Measurements from ENCODE around the gene ARHGAP20. TPM values are rescaled to one million over a fixed set of nuclear protein-coding genes. Genes with fewer than 3 reads are reported as not detected.

Gene ARHGAP20, protein sequence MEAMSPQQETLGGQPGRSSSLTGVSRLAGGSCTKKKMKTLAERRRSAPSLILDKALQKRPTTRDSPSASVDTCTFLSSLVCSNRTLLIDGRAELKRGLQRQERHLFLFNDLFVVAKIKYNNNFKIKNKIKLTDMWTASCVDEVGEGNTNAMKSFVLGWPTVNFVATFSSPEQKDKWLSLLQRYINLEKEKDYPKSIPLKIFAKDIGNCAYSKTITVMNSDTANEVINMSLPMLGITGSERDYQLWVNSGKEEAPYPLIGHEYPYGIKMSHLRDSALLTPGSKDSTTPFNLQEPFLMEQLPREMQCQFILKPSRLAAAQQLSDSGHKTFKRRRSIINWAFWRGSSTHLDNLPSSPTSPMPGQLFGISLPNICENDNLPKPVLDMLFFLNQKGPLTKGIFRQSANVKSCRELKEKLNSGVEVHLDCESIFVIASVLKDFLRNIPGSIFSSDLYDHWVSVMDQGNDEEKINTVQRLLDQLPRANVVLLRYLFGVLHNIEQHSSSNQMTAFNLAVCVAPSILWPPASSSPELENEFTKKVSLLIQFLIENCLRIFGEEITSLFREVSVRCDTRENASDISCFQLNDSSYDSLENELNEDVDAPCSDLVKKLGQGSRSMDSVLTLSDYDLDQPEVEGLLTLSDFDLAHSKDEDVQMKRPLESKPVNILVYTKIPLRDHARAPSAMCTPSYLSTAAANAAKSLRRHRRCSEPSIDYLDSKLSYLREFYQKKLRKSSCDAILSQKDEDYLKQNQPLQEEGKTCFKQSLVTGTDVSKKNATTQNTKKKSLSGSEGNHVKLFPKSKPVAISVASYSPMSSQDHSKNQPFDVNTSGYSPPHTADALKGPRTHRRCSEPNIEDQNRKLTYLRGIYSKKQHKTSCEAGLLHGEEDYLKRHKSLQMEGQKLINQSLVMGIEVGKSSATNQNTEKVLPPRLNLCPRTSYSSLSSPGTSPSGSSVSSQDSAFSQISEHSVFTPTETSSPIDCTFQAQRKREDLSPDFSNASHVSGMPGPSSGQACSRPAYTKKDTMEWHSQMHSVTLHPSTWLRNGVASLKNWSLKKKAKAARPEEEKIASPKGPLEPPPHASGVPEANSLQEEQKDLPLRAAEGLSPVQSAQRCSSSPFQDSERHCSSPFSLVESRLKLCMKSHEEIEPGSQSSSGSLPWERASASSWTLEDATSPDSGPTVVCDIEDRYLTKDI
- total RNA-seq (2021; fragmentation: NEBNext Ultra II Directional; extraction: Animal tissue kit (Norgen Biotek cat#: 25700)), result 1 to 10 TPM in 2 of 6 experiments, under 1 TPM in 4; 0.52 to 1.2 (median 0.92) TPM
- long read RNA-seq, result 0 reads

DNA sequence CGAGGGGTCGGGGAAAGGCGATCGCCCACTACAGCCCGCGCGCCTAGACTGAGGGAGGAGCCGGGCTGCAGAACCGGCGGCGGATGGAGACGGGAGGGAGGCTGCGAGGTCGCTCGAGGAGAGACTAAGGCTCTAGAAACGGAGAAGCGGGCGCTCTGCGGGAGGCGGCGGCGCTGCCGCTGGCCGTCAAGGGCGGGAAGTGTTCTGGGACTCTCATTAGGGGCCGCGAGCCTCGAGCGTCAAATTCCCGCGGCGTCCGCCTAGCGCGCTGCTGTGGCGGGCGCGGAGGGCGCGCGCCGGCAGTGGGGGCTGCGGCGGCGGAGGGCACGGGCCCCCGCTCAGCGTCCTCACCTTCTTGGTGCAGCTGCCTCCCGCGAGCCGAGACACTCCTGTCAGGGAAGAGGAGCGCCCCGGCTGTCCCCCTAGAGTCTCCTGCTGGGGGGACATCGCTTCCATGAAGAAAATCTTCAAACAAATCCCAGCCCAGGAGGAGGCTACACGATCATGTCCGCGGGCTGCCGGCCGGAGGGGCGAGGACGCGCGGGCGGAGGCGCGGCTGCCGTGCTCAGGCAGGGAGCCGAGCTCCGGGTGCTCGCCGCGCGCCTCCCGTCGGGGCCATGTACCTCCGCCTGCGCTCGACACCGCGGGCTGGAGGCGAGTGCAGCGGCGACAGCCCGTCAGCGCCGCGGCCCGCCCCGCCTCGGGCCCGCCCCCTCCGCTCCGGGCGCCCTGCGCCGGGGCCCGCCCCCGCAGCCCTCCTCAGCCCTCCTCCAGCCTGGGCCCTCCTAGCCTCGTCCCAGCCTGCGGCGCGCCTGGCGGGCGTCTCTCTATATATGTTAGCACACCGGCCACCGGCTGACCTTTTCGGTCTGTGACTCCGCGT, at the start of gene ARHGAP20:
TSS of gene ARHGAP20 (minus strand) at position 662 of the 883 bp plus-strand sequence. CDS start at position 456, 206 bp downstream.
- H3K4me3 Mint-ChIP-seq, result peak within 1 kb of the TSS; percentile 83

DNA sequence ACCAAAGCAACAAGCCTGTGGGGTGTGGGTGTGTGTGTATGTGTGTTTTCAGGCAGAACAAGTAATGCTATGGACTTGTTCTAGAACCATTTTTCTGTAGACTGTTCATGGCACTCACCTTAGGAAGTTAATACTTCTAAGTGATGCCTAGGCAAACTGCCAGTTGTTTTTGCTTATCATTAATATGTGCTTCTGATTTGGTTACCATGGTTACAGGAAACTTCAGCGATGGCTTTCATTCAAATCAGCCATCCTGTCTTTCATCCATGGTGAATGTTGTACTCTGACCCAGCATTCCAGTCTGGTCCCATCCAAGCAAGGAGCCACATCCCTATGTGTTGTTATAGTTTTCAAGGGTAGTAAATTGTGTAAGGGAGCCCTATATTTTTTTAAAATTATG, 49.8 kb upstream of the ARHGAP20 start:
- Mint-ChIP-seq H3K27me3 (ENCODE audit: insufficient read depth) (peaks cover 2% of the 10 kb centered on the region; the same call in 1 of the 2 replicates), H3K36me3 (ENCODE audit: low read depth) (no peaks in the 10 kb centered on the region), H3K27ac (no peak overlapping the region), H3K4me3 (no peak overlapping the region), H3K9me3 (no peaks in the 10 kb centered on the region), H3K4me1 (ENCODE audit: low read depth) (peaks cover 9% of the 10 kb centered on the region)
- DNase-seq, result no peak
- TF ChIP-seq, protein P1, sequence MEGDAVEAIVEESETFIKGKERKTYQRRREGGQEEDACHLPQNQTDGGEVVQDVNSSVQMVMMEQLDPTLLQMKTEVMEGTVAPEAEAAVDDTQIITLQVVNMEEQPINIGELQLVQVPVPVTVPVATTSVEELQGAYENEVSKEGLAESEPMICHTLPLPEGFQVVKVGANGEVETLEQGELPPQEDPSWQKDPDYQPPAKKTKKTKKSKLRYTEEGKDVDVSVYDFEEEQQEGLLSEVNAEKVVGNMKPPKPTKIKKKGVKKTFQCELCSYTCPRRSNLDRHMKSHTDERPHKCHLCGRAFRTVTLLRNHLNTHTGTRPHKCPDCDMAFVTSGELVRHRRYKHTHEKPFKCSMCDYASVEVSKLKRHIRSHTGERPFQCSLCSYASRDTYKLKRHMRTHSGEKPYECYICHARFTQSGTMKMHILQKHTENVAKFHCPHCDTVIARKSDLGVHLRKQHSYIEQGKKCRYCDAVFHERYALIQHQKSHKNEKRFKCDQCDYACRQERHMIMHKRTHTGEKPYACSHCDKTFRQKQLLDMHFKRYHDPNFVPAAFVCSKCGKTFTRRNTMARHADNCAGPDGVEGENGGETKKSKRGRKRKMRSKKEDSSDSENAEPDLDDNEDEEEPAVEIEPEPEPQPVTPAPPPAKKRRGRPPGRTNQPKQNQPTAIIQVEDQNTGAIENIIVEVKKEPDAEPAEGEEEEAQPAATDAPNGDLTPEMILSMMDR (IDR thresholded peaks at IDR 0.05), result no peak

More for the DNA sequence above, at the start of gene ARHGAP20:
- Mint-ChIP-seq H3K36me3 (ENCODE audit: low read depth) (no peaks in the 10 kb centered on the region), H3K4me1 (ENCODE audit: low read depth) (peaks cover 16% of the 10 kb centered on the region), H3K27ac (no peak within 1 kb of the TSS), H3K27me3 (ENCODE audit: insufficient read depth) (no peaks in the 10 kb centered on the region; the same call in 1 of the 2 replicates), H3K9me3 (no peaks in the 10 kb centered on the region)
- TF ChIP-seq, protein P1 (IDR thresholded peaks at IDR 0.05), result no peak
- DNase-seq, result peak; percentile 34

DNA sequence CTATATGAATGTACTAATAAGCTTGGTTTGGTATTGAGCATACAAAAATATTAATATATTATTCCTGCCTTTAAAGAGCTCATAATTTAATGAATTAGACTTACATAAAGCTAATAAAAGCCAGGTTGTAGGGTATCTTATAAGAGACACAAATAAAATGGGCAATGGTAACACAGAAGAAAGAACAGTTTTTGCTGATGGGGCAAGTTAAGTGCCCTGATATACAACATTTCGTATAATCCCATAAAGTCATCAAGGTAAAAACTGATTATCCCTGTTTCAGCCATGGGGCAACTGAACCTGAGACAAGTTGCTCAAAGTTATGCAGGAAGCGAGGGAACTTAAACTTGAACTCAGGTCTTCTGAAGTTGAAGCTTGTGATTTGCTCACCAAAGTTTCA, 48.9 kb upstream of the ARHGAP20 start:
- no peak for DNase-seq
- peaks cover 9% of the 10 kb centered on the region for H3K4me1 Mint-ChIP-seq (ENCODE audit: low read depth)
- H3K4me3 Mint-ChIP-seq, result no peak overlapping the region
- H3K36me3 Mint-ChIP-seq (ENCODE audit: low read depth), result no peaks in the 10 kb centered on the region
- H3K27me3 Mint-ChIP-seq (ENCODE audit: insufficient read depth), result no peaks in the 10 kb centered on the region
- TF ChIP-seq, protein P1 (IDR thresholded peaks at IDR 0.05), result no peak
- H3K9me3 Mint-ChIP-seq, result no peaks in the 10 kb centered on the region
- no peak overlapping the region for H3K27ac Mint-ChIP-seq

DNA sequence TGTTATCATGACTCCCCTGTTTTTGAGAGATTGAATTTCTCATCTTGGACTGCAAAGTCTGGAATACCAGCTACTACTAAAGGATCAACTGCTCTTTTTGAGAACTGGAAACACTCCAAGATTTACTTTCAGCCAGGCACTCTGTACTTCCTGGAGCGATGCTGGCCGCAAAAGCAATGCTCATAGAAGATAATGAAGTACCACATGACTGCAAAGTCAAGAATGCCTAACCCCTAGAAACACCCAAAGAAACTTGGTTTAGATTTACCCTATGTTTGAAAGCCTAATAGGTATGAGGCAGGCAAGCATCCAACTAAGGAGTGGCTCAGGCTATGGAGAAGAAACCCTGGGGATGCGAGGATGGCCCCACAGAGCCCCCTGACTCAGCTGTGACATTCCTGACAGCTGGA, 47.7 kb upstream of the ARHGAP20 start:
- Mint-ChIP-seq H3K9me3 (no peaks in the 10 kb centered on the region), H3K27ac (no peak overlapping the region), H3K4me3 (no peak overlapping the region), H3K4me1 (ENCODE audit: low read depth) (peaks cover 9% of the 10 kb centered on the region), H3K27me3 (ENCODE audit: insufficient read depth) (no peaks in the 10 kb centered on the region), H3K36me3 (ENCODE audit: low read depth) (no peaks in the 10 kb centered on the region)
- DNase-seq, result peak; percentile 3
- TF ChIP-seq, protein P1 (IDR thresholded peaks at IDR 0.05), result no peak
